Measurements from ENCODE around the gene AIPL1.

The AIPL1 gene

GRCh38 chr17:6449307-6449706, 14.4 kb upstream of the AIPL1 start:
- Histone ChIP-seq H3K36me3 (ENCODE audit: control insufficient read depth, insufficient read depth, low read length) (peaks cover 31% of the 10 kb centered on the region), H3K4me3 (ENCODE audit: insufficient read depth, low read depth, low read length) (no peak overlapping the region), H3K4me1 (ENCODE audit: control insufficient read depth, insufficient read depth, low read length) (peaks cover 44% of the 10 kb centered on the region), H3K27me3 (ENCODE audit: control insufficient read depth, insufficient read depth, low read length, poor library complexity, severe bottlenecking) (no peaks in the 10 kb centered on the region), H3K9me3 (ENCODE audit: control insufficient read depth, low read length) (no peaks in the 10 kb centered on the region), H3K27ac (ENCODE audit: insufficient read depth, low read depth, low read length, poor library complexity, severe bottlenecking) (no peak overlapping the region)
- 94 to 95% methylated on average over 6 of the region's 6 CpGs for WGBS, 2 experiments

- Histone ChIP-seq H3K4me1 (ENCODE audit: control insufficient read depth, insufficient read depth, low read length) (peaks cover 36% of the 10 kb centered on the region), H3K4me3 (ENCODE audit: insufficient read depth, low read depth, low read length) (no peak overlapping the region), H3K9me3 (ENCODE audit: control insufficient read depth, low read length) (no peaks in the 10 kb centered on the region), H3K27ac (ENCODE audit: insufficient read depth, low read depth, low read length, poor library complexity, severe bottlenecking) (no peak overlapping the region), H3K27me3 (ENCODE audit: control insufficient read depth, insufficient read depth, low read length, poor library complexity, severe bottlenecking) (no peaks in the 10 kb centered on the region), H3K36me3 (ENCODE audit: control insufficient read depth, insufficient read depth, low read length) (peaks cover 31% of the 10 kb centered on the region)
- 95 to 96% methylated on average over 6 of the region's 6 CpGs for WGBS, 2 experiments
Measured at GRCh38 chr17:6448473-6448872, 13.6 kb upstream of the AIPL1 start.

GRCh38 chr17:6446516-6447100, 11.7 kb upstream of the AIPL1 start:
- Histone ChIP-seq H3K27ac (ENCODE audit: insufficient read depth, low read depth, low read length, poor library complexity, severe bottlenecking) (no peak overlapping the region), H3K9me3 (ENCODE audit: control insufficient read depth, low read length) (no peaks in the 10 kb centered on the region), H3K4me1 (ENCODE audit: control insufficient read depth, insufficient read depth, low read length) (peaks cover 20% of the 10 kb centered on the region), H3K36me3 (ENCODE audit: control insufficient read depth, insufficient read depth, low read length) (peaks cover 31% of the 10 kb centered on the region), H3K27me3 (ENCODE audit: control insufficient read depth, insufficient read depth, low read length, poor library complexity, severe bottlenecking) (no peaks in the 10 kb centered on the region), H3K4me3 (ENCODE audit: insufficient read depth, low read depth, low read length) (no peak overlapping the region)
- 94 to 95% methylated on average over 9 of the region's 9 CpGs for WGBS, 2 experiments

- Histone ChIP-seq H3K4me1 (ENCODE audit: control insufficient read depth, insufficient read depth, low read length) (peaks cover 32% of the 10 kb centered on the region), H3K27ac (ENCODE audit: insufficient read depth, low read depth, low read length, poor library complexity, severe bottlenecking) (no peak overlapping the region), H3K9me3 (ENCODE audit: control insufficient read depth, low read length) (no peaks in the 10 kb centered on the region), H3K36me3 (ENCODE audit: control insufficient read depth, insufficient read depth, low read length) (peaks cover 27% of the 10 kb centered on the region), H3K27me3 (ENCODE audit: control insufficient read depth, insufficient read depth, low read length, poor library complexity, severe bottlenecking) (no peaks in the 10 kb centered on the region), H3K4me3 (ENCODE audit: insufficient read depth, low read depth, low read length) (peak overlapping the region; percentile 82)
- 25 to 26% methylated on average over 36 of the region's 36 CpGs for WGBS, 2 experiments
Measured at GRCh38 chr17:6444571-6445335, 9.8 kb upstream of the AIPL1 start.

GRCh38 chr17:6443692-6444570, 9.0 kb upstream of the AIPL1 start, which contains the start of gene PIMREG:
TSS of gene PIMREG (plus strand) at chr17:6444455. CDS start at chr17:6445111, 656 bp downstream.
- Histone ChIP-seq H3K4me1 (ENCODE audit: control insufficient read depth, insufficient read depth, low read length) (peaks cover 38% of the 10 kb centered on the region), H3K27ac (ENCODE audit: insufficient read depth, low read depth, low read length, poor library complexity, severe bottlenecking) (peak within 1 kb of the TSS; percentile 100), H3K36me3 (ENCODE audit: control insufficient read depth, insufficient read depth, low read length) (peaks cover 20% of the 10 kb centered on the region), H3K4me3 (ENCODE audit: insufficient read depth, low read depth, low read length) (peak within 1 kb of the TSS; percentile 82), H3K9me3 (ENCODE audit: control insufficient read depth, low read length) (no peaks in the 10 kb centered on the region), H3K27me3 (ENCODE audit: control insufficient read depth, insufficient read depth, low read length, poor library complexity, severe bottlenecking) (no peaks in the 10 kb centered on the region)
- WGBS, 2 experiments, result 1% methylated on average over 62 of the region's 62 CpGs

- Histone ChIP-seq H3K36me3 (ENCODE audit: control insufficient read depth, insufficient read depth, low read length) (peaks cover 13% of the 10 kb centered on the region), H3K9me3 (ENCODE audit: control insufficient read depth, low read length) (no peaks in the 10 kb centered on the region), H3K27me3 (ENCODE audit: control insufficient read depth, insufficient read depth, low read length, poor library complexity, severe bottlenecking) (no peaks in the 10 kb centered on the region), H3K4me3 (ENCODE audit: insufficient read depth, low read depth, low read length) (no peak overlapping the region), H3K27ac (ENCODE audit: insufficient read depth, low read depth, low read length, poor library complexity, severe bottlenecking) (no peak overlapping the region), H3K4me1 (ENCODE audit: control insufficient read depth, insufficient read depth, low read length) (peaks cover 38% of the 10 kb centered on the region)
- 78% methylated on average over 5 of the region's 6 CpGs for WGBS, 2 experiments
Measured at GRCh38 chr17:6442775-6443174, 7.9 kb upstream of the AIPL1 start.

- no peaks in the 10 kb centered on the region for H3K27me3 ChIP-seq (ENCODE audit: control insufficient read depth, insufficient read depth, low read length, poor library complexity, severe bottlenecking)
- no peaks in the 10 kb centered on the region for H3K36me3 ChIP-seq (ENCODE audit: control insufficient read depth, insufficient read depth, low read length)
- H3K4me3 ChIP-seq (ENCODE audit: insufficient read depth, low read depth, low read length), result no peak overlapping the region
- no peaks in the 10 kb centered on the region for H3K9me3 ChIP-seq (ENCODE audit: control insufficient read depth, low read length)
- H3K27ac ChIP-seq (ENCODE audit: insufficient read depth, low read depth, low read length, poor library complexity, severe bottlenecking), result peak overlapping the region; percentile 73
- peaks cover 23% of the 10 kb centered on the region for H3K4me1 ChIP-seq (ENCODE audit: control insufficient read depth, insufficient read depth, low read length)
- 5 to 8% methylated on average over 4 of the region's 4 CpGs for WGBS, 2 experiments
Measured at GRCh38 chr17:6439951-6440350, 5.0 kb upstream of the AIPL1 start.

GRCh38 chr17:6437956-6438355, 3.0 kb upstream of the AIPL1 start:
- Histone ChIP-seq H3K36me3 (ENCODE audit: control insufficient read depth, insufficient read depth, low read length) (no peaks in the 10 kb centered on the region), H3K27ac (ENCODE audit: insufficient read depth, low read depth, low read length, poor library complexity, severe bottlenecking) (no peak overlapping the region)
- 79 to 89% methylated on average over 2 of the region's 3 CpGs for WGBS, 2 experiments

GRCh38 chr17:6437466-6437865, 2.5 kb upstream of the AIPL1 start:
- Histone ChIP-seq H3K36me3 (ENCODE audit: control insufficient read depth, insufficient read depth, low read length) (no peaks in the 10 kb centered on the region), H3K27me3 (ENCODE audit: control insufficient read depth, insufficient read depth, low read length, poor library complexity, severe bottlenecking) (no peaks in the 10 kb centered on the region), H3K4me1 (ENCODE audit: control insufficient read depth, insufficient read depth, low read length) (peaks cover 22% of the 10 kb centered on the region), H3K4me3 (ENCODE audit: insufficient read depth, low read depth, low read length) (no peak overlapping the region), H3K9me3 (ENCODE audit: control insufficient read depth, low read length) (no peaks in the 10 kb centered on the region), H3K27ac (ENCODE audit: insufficient read depth, low read depth, low read length, poor library complexity, severe bottlenecking) (no peak overlapping the region)
- 45 to 54% methylated on average over 4 of the region's 4 CpGs for WGBS, 2 experiments

More at GRCh38 chr17:6437956-6438355, 3.0 kb upstream of the AIPL1 start:
- no peak overlapping the region for H3K4me3 ChIP-seq (ENCODE audit: insufficient read depth, low read depth, low read length)
- no peaks in the 10 kb centered on the region for H3K27me3 ChIP-seq (ENCODE audit: control insufficient read depth, insufficient read depth, low read length, poor library complexity, severe bottlenecking)
- peaks cover 22% of the 10 kb centered on the region for H3K4me1 ChIP-seq (ENCODE audit: control insufficient read depth, insufficient read depth, low read length)
- H3K9me3 ChIP-seq (ENCODE audit: control insufficient read depth, low read length), result no peaks in the 10 kb centered on the region

- WGBS, 2 experiments, result 13 to 30% methylated on average over 7 to 9 of the region's 9 CpGs
- H3K27ac ChIP-seq (ENCODE audit: insufficient read depth, low read depth, low read length, poor library complexity, severe bottlenecking), result no peak overlapping the region
Measured at GRCh38 chr17:6435968-6436367, 1.0 kb upstream of the AIPL1 start.

More at GRCh38 chr17:6435968-6436367, 1.0 kb upstream of the AIPL1 start:
- H3K4me1 ChIP-seq (ENCODE audit: control insufficient read depth, insufficient read depth, low read length), result peaks cover 18% of the 10 kb centered on the region
- H3K9me3 ChIP-seq (ENCODE audit: control insufficient read depth, low read length), result no peaks in the 10 kb centered on the region
- no peaks in the 10 kb centered on the region for H3K27me3 ChIP-seq (ENCODE audit: control insufficient read depth, insufficient read depth, low read length, poor library complexity, severe bottlenecking)
- H3K36me3 ChIP-seq (ENCODE audit: control insufficient read depth, insufficient read depth, low read length), result no peaks in the 10 kb centered on the region
- no peak overlapping the region for H3K4me3 ChIP-seq (ENCODE audit: insufficient read depth, low read depth, low read length)

Measured in ectodermal cell (in vitro differentiated cells).